Pulmonary artery endothelial cell (primary cell): ENCODE results near the gene ACAD9. TPM values are rescaled to one million over a fixed set of nuclear protein-coding genes. Genes with fewer than 3 reads are reported as not detected.
"Not testable (repeated sequence)": the region's sequence is repeated elsewhere in the genome, so short reads cannot be mapped to it uniquely, and the experiment has no call there.

ENCODE experiments used
- DNase-seq: peaks from one replicate; pipeline ENCODE4 v3.0.0-alpha.2; 2011; ENCODE audit warnings: low read depth, low spot score
- total RNA-seq: library from RNA; depleted of rRNA; stranded (reverse); fragments of >200 nt; gene quantifications from 2 replicates; pipeline ENCODE4 v1.2.3, GENCODE V29; 2014

The ACAD9 gene
- 48.7 and 54.0 TPM in 2 replicates for total RNA-seq

- peak; percentile 92 for DNase-seq
Observed at GRCh38 chr3:128879125-128879969, at the start of gene ACAD9. ACAD9 (plus strand) TSS chr3:128879620; CDS start chr3:128879692, 72 bp downstream.

DNA sequence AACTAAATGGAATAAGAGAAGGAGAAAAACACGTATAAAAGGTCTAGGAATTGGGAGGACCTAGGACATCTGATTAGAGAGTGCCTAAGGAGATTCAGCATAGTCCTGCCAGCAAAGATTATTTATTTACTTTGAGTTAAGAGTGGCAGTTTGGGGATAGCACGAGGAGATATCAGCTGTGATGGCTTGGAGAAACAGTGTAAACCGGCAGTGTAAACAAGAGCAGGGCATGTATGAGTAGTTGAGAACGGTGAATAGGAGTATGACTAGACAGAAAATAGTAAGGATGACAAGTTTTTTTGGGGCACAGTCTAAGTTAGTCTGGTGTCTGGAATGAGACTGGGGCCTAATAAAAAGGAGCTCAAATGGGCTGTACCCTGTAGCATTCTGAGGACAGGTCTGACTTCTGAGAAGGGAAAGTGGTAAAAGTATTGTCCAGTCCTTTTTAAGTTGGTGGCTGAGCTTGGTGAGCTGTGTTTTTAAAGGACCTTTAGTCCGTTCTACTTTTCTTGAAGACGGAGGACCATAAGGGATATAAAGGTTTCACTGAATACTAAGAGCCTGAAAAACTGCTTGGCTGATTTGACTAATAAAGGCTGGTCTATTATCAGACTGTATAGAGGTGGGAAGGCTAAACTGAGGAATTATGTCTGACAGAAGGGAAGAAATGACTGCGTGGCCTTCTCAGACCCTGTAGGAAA, 49.3 kb upstream of the ACAD9 start:
- not testable (repeated sequence) for DNase-seq

DNA sequence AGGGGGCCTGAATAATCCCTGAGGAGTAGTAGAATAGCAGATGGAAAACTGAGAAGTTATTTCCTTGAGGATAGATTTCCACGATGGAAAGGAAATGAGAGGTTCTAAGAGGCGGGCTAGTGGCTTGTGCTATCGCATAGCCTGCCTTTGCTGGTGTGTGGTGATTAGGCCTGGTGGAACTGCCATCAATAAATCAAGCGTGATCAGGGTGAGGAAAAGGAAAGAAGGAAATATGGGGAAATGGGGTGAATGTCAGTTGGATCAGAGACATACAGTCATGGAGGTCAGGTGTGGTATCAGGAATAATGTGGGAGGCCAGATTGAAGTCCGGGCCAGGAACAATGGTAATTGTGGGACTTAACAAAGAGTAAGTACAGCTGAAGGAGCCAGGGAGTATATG, 48.7 kb upstream of the ACAD9 start:
- not testable (repeated sequence) for DNase-seq

GRCh38 chr3:128832979-128833378, 46.4 kb upstream of the ACAD9 start:
- not testable (repeated sequence) for DNase-seq

GRCh38 chr3:128835096-128835495, 44.3 kb upstream of the ACAD9 start:
- no peak for DNase-seq

GRCh38 chr3:128841926-128842920, 37.2 kb upstream of the ACAD9 start:
- DNase-seq = no peak

- DNase-seq = no peak
Observed at GRCh38 chr3:128844502-128844901, 34.9 kb upstream of the ACAD9 start.

DNA sequence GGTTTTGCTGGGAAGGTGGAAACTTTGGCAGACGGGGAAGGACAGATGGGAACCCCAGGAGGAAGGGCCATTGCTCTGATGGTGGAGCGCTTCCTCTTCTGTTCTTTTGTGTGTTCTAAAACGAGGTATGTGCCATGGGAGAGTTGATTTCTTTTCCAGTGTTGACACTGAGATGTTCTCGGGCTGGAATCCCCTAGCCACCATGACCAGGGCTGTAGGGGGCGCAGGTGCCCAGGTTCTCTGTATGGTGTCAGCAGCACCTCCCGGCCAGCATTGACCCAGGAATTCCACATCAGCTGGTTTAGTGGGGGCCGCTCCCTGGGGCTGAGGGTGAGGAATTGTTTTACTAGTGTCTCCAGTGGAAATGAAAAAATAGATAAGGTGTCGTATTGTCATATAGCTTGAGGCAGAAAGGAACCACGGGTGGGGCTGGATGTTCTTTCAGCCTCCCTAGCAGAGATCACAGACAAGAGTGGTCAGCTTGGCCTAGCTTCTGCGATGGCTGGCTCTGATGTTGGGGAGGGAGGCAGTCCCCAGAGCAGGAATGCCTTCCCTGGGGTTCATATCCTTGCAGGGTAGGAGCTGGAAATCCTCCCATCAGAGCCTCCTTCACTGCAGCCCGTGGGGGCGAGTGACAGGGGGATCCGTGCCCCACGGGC, 34.2 kb upstream of the ACAD9 start:
- no peak for DNase-seq

DNA sequence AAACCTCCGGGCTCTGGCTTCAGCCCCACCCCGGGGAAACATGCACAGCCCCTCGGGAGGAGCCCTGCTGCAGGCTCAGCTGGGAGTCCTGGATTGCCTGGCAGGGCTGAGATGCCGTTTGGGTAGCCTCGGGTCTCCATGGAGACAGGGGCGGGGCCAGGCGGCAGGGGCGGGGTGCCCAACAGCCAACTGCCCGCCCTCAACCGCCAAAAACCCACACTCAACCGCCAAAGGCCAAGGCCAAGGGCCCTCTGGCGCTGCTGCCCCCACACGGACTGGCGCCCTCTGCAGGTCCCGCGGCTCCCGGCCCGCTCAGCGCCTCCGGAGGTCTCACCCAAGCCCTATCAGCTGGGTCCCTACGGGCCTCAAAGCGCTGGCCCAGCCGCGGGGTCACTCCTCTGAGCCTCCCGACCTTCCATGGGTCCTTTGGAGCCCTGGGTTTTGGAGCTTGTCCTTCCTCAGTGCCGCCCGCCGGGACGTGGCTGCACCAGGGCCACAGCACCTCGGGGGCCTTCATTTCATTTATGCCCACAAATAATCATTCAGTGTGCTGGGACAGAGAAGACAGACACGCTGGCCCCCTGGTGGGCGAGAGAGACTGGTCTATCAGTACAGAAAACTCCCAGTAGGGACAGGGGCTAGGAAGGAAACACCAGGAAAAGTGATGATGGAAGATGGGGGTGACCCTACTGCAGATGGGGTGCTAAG, 33.5 kb upstream of the ACAD9 start:
- peak; percentile 55 for DNase-seq

DNA sequence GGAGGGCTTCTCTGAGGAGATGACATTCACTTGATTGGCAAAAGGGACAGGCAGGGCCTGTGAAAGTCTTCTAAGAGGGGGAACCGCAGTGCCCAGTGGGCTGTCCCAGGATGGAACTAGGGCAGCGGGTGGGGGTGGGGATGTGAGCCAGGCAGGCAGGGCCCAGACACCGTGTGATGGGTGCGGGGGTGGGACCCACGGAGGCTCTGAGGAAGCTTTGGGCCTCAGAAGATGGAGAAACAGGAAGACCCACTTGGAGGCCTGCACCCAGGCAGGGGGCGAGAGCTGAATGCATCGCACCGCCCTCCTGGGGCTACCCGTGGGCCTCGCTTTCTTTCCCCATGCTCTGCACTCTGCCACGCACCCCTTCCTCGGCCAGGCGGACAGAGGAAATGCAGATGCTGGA, 32.9 kb upstream of the ACAD9 start:
- DNase-seq = no peak

DNA sequence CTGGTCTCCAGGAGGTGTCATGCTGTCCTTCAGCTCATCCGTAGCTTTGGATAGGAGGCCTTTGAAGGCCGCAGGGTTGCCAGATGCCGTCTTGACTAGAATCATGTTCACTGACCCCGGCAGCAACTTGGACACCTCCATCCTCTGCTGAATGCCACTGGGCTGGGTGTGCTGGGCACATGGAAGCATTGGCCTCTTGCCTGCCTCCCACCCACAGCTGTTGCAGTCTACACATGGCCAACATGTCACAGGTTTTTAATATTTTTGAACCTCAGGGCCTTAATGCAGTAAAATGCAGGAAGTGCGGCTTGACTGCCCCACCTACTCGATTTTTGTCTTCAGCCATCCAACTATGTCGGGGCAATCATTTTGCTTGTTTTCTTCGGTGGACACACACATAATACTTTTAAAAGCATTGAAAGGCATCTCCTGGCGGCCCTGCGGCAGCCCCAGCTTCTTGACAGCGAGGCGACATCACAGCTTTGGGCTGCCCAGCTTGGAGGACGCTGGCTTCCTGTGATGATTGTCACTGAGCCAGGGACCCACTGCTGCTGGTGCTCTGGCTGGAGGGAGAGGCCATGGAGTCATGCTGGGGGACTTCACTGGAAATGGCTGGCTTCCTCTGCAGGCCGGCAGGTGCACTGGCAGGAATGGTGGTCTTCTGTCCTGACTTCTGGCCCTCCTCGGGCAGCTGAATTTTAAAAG, 31.6 kb upstream of the ACAD9 start:
- no peak for DNase-seq

- DNase-seq = no peak
Observed at GRCh38 chr3:128848936-128849335, 30.5 kb upstream of the ACAD9 start.

- DNase-seq = no peak
Observed at GRCh38 chr3:128849911-128850455, 29.4 kb upstream of the ACAD9 start.

GRCh38 chr3:128850544-128850943, 28.9 kb upstream of the ACAD9 start:
- no peak for DNase-seq

DNA sequence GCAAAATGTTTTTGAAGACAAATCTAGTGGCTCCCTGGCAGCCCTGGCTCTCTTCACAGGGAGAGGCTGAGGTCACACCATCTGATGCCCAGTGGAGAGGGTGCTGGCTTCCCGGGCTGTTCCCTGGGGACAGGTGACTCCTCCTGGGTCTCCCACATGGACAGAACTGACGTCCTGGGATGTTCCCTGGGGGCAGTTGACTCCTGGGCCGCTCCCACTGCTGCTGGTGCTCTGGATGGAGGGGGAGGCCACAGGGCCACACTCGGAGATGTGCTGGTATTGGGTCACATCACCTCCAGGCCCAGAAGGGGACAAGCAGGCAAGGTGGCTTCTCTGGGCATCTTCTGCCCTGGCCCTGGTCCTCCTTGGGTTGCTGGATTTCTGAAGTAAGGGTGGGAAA, 27.8 kb upstream of the ACAD9 start:
- no peak for DNase-seq

- DNase-seq = no peak
Observed at GRCh38 chr3:128853826-128854225, 25.6 kb upstream of the ACAD9 start.

DNA sequence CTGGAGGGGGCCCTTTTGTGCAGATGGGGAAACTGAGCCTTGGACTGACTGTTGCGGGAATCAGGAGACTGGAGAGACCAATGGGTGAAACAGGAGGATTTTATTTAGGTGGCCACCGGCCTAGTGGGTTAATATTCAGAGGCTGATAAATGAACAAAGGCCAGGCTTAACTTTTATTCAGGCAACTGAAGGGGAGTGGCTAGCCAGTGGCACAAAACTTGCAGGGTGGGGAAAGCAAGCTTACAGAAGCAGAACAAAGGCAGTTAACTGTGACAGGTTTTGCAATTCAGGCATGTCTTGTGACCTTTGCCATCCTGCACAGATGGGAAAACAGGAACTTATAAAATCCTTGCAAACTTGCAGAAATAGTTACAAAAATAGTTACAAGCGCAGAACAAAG, 24.9 kb upstream of the ACAD9 start:
- peak; percentile 1 for DNase-seq

GRCh38 chr3:128855569-128855968, 23.9 kb upstream of the ACAD9 start:
- DNase-seq = no peak

DNA sequence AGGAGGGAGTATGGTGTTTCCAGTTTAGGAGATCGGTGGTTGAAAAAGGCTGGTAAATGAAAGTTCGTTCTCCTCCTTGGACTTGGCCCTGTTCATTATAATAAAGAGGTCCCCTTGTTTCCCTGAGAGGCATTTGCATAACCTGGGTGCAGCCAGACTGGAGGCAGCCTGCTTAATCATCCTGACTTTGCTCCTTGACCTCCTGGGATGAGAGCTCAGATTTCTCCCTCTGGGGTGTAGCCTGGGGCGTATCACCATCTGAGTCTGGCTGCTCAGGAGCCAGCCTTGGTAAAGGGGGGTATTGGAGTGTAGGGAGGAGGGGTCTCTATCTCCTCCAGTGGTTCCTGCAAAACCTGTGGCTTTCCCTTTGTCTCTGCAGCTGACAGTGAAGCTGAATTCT, 21.3 kb upstream of the ACAD9 start:
- DNase-seq = no peak
